Hepatocyte (in vitro differentiated cells): ENCODE results near the gene FCER2.

Source experiments
- CTCF ChIP-seq: fragments of 200-600 bp; sonication (generic); IDR thresholded peaks from 2 replicates; pipeline ENCODE4 v1.5.1; 2016; ENCODE audit warnings: antibody characterized with exemption, mild to moderate bottlenecking; ENCODE audit not compliant: poor library complexity
- EZH2 ChIP-seq: fragments of 200-600 bp; sonication (generic); IDR thresholded peaks from 2 replicates; pipeline ENCODE4 v1.6.1; 2016; ENCODE audit warnings: antibody characterized with exemption, mild to moderate bottlenecking, borderline replicate concordance

- no peak for TF ChIP-seq EZH2
- no peak for TF ChIP-seq CTCF
Observed at GRCh38 chr19:7701654-7702457, at the start of gene FCER2.
